ENCODE measurements around the gene NFIB. TPM values are rescaled to one million over a fixed set of nuclear protein-coding genes. Genes with fewer than 3 reads are reported as not detected.

Gene NFIB
- total RNA-seq, 1 donor = 12.1 TPM

DNA sequence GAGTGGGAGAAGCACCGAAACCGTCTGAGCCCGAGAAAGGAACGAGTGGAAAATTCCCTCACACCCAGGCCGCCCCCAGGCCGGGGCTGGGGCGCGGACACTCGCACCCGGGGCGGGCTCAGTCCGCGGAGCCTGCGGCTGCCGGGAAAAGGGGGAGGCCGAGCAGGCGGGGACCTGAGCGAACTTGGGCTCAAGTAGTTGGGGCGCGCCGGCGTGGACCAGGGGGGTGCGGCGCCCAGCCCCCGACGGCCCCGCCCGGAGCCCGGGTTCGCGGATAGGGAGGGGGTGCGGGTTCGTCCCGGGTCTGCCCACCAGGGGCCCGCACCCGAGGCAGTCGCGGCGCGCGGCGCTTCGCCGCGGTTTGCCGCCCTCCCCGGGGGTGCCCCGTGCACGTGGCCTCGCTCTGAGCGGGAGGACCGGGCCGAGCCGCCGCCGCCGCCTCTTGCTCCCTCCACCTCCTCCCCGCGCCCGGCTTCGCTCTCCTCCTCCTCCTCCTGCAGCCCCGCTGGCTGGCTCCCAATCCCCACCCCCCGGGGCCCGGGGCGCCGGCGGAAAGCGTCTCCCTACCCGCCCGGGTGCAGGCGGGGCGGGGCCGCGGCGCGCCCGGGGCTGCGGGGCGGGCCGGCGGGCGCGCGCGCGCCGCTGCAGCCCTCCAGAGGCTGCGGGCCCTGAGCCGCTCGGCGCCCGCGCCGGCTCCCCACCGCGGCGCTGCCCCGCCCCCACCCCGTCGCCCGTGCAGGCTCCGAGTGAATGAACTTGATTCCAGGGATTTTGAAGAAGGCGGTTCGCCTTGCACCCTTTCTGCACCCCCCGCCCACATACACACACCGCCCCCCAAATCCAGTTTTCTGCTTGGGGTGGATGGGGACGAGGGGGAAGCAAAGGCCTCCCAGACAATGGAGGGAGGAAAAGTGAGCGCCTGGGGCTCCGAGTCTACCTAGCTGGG, 1.3 kb upstream of the NFIB start:
- H3K4me3 ChIP-seq (ENCODE audit: low read depth, low read length) = peak overlapping the region; percentile 70
- TF ChIP-seq CTCF (IDR thresholded peaks at IDR 0.05; ENCODE audit: insufficient read depth, low read depth, low read length) = no peak
- DNase-seq (ENCODE audit: low read depth) = peak; percentile 79

- peak overlapping the region; percentile 70 for H3K4me3 ChIP-seq (ENCODE audit: low read depth, low read length)
- DNase-seq (ENCODE audit: low read depth) = peak; percentile 83
- no peak for TF ChIP-seq CTCF (IDR thresholded peaks at IDR 0.05; ENCODE audit: insufficient read depth, low read depth, low read length)
Observed at GRCh38 chr9:14314424-14314928, 535 bp upstream of the NFIB start.

DNA sequence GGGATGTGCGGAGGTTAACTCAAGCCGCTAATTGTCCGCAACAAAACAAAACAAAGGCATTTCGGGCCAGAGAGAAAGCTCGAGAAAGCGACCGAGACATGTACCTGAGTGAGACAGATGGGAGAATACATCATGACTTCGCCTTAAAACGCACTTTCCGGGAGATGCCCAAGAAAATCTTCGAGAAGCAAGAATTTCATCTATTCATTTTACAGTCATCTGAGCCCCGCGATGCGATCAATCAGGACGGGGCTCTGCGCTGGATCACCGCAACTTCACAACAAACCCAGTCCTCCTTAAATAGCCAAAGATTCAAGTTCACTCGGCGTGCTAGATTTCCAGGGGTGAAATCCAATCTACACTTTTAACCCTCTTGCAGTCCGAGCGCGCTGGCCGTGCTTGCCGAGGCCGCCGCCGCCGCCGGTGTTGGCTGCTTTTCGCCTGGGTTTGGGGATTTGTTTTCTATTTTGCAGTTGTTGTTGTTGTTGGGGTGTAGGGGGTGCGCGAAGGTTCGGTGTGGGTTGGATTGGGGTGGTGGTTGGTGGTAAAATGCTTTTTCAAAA, 482 bp downstream of the NFIB start:
- peak overlapping the region; percentile 70 for H3K4me3 ChIP-seq (ENCODE audit: low read depth, low read length)
- DNase-seq (ENCODE audit: low read depth) = peak; percentile 51
- TF ChIP-seq CTCF (IDR thresholded peaks at IDR 0.05; ENCODE audit: insufficient read depth, low read depth, low read length) = no peak

- DNase-seq (ENCODE audit: low read depth) = no peak
- peak overlapping the region; percentile 70 for H3K4me3 ChIP-seq (ENCODE audit: low read depth, low read length)
- TF ChIP-seq CTCF (IDR thresholded peaks at IDR 0.05; ENCODE audit: insufficient read depth, low read depth, low read length) = no peak
Observed at GRCh38 chr9:14312719-14313377, 1.1 kb downstream of the NFIB start.

- TF ChIP-seq CTCF (IDR thresholded peaks at IDR 0.05; ENCODE audit: insufficient read depth, low read depth, low read length) = no peak
- no peak for DNase-seq (ENCODE audit: low read depth)
Observed at GRCh38 chr9:14311956-14312685, 1.8 kb downstream of the NFIB start.

More at GRCh38 chr9:14311956-14312685, 1.8 kb downstream of the NFIB start:
- peak overlapping the region; percentile 70 for H3K4me3 ChIP-seq (ENCODE audit: low read depth, low read length)
